Neural progenitor cell (in vitro differentiated cells): ENCODE data around the gene TCF7.

Experiments used
- EZH2 ChIP-seq: fragments of 200-600 bp; sonication (generic); IDR thresholded peaks from 2 replicates; pipeline ENCODE4 v1.6.1; 2017; ENCODE audit warnings: antibody characterized with exemption, mild to moderate bottlenecking, moderate library complexity
- EZH2phosphoT487 ChIP-seq: fragments of 200-600 bp; sonication (generic); IDR thresholded peaks from 2 replicates; pipeline ENCODE4 v1.6.1; 2017; ENCODE audit warnings: antibody characterized with exemption
- TF ChIP-seq, protein P1 (sequence below): fragments of 200-600 bp; sonication (generic); IDR thresholded peaks from 2 replicates; pipeline ENCODE4 v1.5.1; 2017; ENCODE audit warnings: antibody characterized with exemption, mild to moderate bottlenecking

DNA sequence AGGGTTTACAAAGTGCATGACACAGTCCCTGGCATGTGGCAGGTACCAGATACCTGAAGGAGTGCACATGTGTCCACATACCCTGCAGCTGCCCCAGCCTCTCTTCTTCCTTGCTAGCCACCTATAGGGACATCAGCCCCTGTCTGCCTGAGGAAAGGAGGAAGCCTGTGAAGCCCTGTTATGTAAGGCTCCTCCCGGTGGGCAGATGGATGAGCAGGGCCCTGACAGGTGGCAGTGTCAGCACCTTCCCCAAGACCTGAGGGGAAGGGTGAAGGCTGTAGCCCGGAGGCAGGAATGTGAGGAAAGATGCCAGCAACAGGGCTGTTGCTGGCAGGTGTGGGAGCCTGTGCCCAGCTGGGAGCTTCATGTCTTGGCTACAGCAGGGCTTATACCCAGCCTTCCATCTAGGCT is 21.7 kb downstream of the TCF7 start:
- TF ChIP-seq, protein P1, sequence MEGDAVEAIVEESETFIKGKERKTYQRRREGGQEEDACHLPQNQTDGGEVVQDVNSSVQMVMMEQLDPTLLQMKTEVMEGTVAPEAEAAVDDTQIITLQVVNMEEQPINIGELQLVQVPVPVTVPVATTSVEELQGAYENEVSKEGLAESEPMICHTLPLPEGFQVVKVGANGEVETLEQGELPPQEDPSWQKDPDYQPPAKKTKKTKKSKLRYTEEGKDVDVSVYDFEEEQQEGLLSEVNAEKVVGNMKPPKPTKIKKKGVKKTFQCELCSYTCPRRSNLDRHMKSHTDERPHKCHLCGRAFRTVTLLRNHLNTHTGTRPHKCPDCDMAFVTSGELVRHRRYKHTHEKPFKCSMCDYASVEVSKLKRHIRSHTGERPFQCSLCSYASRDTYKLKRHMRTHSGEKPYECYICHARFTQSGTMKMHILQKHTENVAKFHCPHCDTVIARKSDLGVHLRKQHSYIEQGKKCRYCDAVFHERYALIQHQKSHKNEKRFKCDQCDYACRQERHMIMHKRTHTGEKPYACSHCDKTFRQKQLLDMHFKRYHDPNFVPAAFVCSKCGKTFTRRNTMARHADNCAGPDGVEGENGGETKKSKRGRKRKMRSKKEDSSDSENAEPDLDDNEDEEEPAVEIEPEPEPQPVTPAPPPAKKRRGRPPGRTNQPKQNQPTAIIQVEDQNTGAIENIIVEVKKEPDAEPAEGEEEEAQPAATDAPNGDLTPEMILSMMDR = no peak
- TF ChIP-seq EZH2 (no peak), EZH2phosphoT487 (no peak)
